GM12891 (cell line): ENCODE results near the gene DENND1A.

Source experiments
- POLR2A ChIP-seq: IDR thresholded peaks from 2 replicates; pipeline ENCODE4 v1.6.1; 2011; ENCODE audit warnings: low read depth, low read length, control low read depth
- TAF1 ChIP-seq: IDR thresholded peaks from 2 replicates; pipeline ENCODE4 v1.6.1; 2011; ENCODE audit warnings: low read depth, low read length, control low read depth

DNA sequence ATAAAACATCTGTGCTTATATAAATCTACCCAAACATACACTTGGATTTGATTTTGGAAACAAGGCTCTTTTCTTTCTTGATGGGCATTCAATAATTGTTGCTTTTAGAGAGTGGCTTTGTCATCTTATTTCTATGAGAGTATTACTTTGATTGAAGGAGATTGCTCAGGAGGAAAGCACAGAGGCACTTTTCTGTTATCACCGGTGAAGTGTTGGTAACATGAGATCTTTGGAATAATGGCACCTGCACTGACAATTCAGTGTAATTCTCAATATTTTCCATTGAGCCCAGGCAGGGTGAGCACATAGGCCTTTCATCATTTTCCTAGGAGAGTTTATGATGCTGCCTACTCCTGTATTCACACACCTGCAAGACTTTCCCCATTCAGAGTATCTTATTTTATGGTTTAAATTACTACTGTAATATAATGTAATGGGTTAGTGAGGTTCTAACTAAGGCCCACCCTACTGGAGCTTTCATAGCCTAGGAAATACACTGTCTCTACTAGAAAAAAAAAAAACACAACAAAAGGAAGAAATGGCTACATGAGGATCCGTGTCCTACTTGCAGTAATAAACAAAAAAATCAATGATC is 244.3 kb downstream of the DENND1A start:
- TF ChIP-seq TAF1: no peak
- no peak for TF ChIP-seq POLR2A
